Measurements from ENCODE around the gene TPPP.

Gene TPPP

GRCh38 chr5:673161-673830 is 19.9 kb downstream of the TPPP start:
- H3K27me3 ChIP-seq, result peaks cover 0 to 48% (median 7%) of the 10 kb centered on the region in 11 experiments; a peak in 12 of 22 replicates
- peaks cover 0 to 91% (median 65%) of the 10 kb centered on the region in 11 experiments; a peak in 16 of 22 replicates for H4K20me1 ChIP-seq
- TF ChIP-seq Cebpa-rat (IDR thresholded peaks at IDR 0.05), result no peak
- peaks cover 0 to 8% (median 5%) of the 10 kb centered on the region in 11 experiments; a peak in 12 of 22 replicates for H3K36me3 ChIP-seq
- H3K4me2 ChIP-seq, result peak overlapping the region in 10 of 11 experiments; percentile 5 to 63 (median 42); a peak in 15 of 22 replicates
- peaks cover 0 to 39% (median 34%) of the 10 kb centered on the region in 10 experiments; a peak in 18 of 20 replicates for H3K4me1 ChIP-seq
- peak overlapping the region in 3 of 11 experiments; percentile 25 to 53 (median 48); a peak in 3 of 22 replicates for H3K27ac ChIP-seq
- no peak overlapping the region for H3K4me3 ChIP-seq
- H3K9ac ChIP-seq, result peak overlapping the region in 2 of 11 experiments; percentile 5 to 39; a peak in 2 of 22 replicates
- no peaks in the 10 kb centered on the region for H3K9me3 ChIP-seq (replicated peaks in 1 of 11)

GRCh38 chr5:672329-673160 is 20.6 kb downstream of the TPPP start:
- Histone ChIP-seq H3K9ac (peak overlapping the region in 2 of 11 experiments; percentile 5 to 39; a peak in 3 of 22 replicates), H3K4me3 (no peak overlapping the region), H4K20me1 (peaks cover 0 to 91% (median 66%) of the 10 kb centered on the region in 11 experiments; a peak in 16 of 22 replicates), H3K9me3 (replicated peaks in 1 of 11) (no peaks in the 10 kb centered on the region), H3K36me3 (peaks cover 0 to 15% (median 11%) of the 10 kb centered on the region in 11 experiments; a peak in 14 of 22 replicates), H3K4me2 (peak overlapping the region in 10 of 11 experiments; percentile 5 to 63 (median 42); a peak in 16 of 22 replicates), H3K27ac (peak overlapping the region in 4 of 11 experiments; percentile 10 to 67 (median 40); a peak in 3 of 22 replicates), H3K27me3 (peaks cover 0 to 48% (median 7%) of the 10 kb centered on the region in 11 experiments; a peak in 12 of 22 replicates), H3K4me1 (peaks cover 0 to 39% (median 34%) of the 10 kb centered on the region in 10 experiments; a peak in 18 of 20 replicates)
- TF ChIP-seq Cebpa-rat (IDR thresholded peaks at IDR 0.05), result no peak

- peaks cover 0 to 41% (median 34%) of the 10 kb centered on the region in 10 experiments; a peak in 18 of 20 replicates for H3K4me1 ChIP-seq
- H3K9me3 ChIP-seq (replicated peaks in 1 of 11), result no peaks in the 10 kb centered on the region
- peaks cover 0 to 46% (median 7%) of the 10 kb centered on the region in 11 experiments; a peak in 12 of 22 replicates for H3K27me3 ChIP-seq
- H3K27ac ChIP-seq, result peak overlapping the region in 4 of 11 experiments; percentile 10 to 67 (median 40); a peak in 3 of 22 replicates
- peak overlapping the region in 1 of 11 experiments; percentile 39; a peak in 2 of 22 replicates for H3K9ac ChIP-seq
- peak overlapping the region in 10 of 11 experiments; percentile 24 to 63 (median 42); a peak in 14 of 22 replicates for H3K4me2 ChIP-seq
- peaks cover 0 to 88% (median 70%) of the 10 kb centered on the region in 11 experiments; a peak in 16 of 22 replicates for H4K20me1 ChIP-seq
- no peak overlapping the region for H3K4me3 ChIP-seq
- no peak for TF ChIP-seq Cebpa-rat (IDR thresholded peaks at IDR 0.05)
- peaks cover 0 to 23% (median 19%) of the 10 kb centered on the region in 11 experiments; a peak in 15 of 22 replicates for H3K36me3 ChIP-seq
Observed at GRCh38 chr5:671459-672328, 21.5 kb downstream of the TPPP start.

GRCh38 chr5:670396-671270 is 22.5 kb downstream of the TPPP start:
- H3K9me3 ChIP-seq (replicated peaks in 1 of 11), result no peaks in the 10 kb centered on the region
- H3K36me3 ChIP-seq, result peaks cover 0 to 31% (median 27%) of the 10 kb centered on the region in 11 experiments; a peak in 17 of 22 replicates
- no peak for TF ChIP-seq Cebpa-rat (IDR thresholded peaks at IDR 0.05)
- H4K20me1 ChIP-seq, result peaks cover 0 to 89% (median 64%) of the 10 kb centered on the region in 11 experiments; a peak in 16 of 22 replicates
- H3K27ac ChIP-seq, result no peak overlapping the region
- H3K9ac ChIP-seq, result no peak overlapping the region
- peaks cover 0 to 35% (median 7%) of the 10 kb centered on the region in 11 experiments; a peak in 11 of 22 replicates for H3K27me3 ChIP-seq
- H3K4me3 ChIP-seq, result no peak overlapping the region
- H3K4me2 ChIP-seq, result no peak overlapping the region
- H3K4me1 ChIP-seq, result peaks cover 0 to 34% (median 25%) of the 10 kb centered on the region in 10 experiments; a peak in 18 of 20 replicates

GRCh38 chr5:669842-670395 is 23.2 kb downstream of the TPPP start:
- Histone ChIP-seq H3K27ac (no peak overlapping the region), H3K36me3 (peaks cover 0 to 36% (median 31%) of the 10 kb centered on the region in 11 experiments; a peak in 18 of 22 replicates), H3K4me2 (no peak overlapping the region), H3K4me3 (no peak overlapping the region), H3K9me3 (replicated peaks in 1 of 11) (no peaks in the 10 kb centered on the region), H3K27me3 (peaks cover 0 to 32% (median 7%) of the 10 kb centered on the region in 11 experiments; a peak in 11 of 22 replicates), H3K4me1 (peaks cover 0 to 30% (median 20%) of the 10 kb centered on the region in 10 experiments; a peak in 16 of 20 replicates), H4K20me1 (peaks cover 0 to 86% (median 58%) of the 10 kb centered on the region in 11 experiments; a peak in 16 of 22 replicates), H3K9ac (peak overlapping the region in 1 of 11 experiments; percentile 37; a peak in 1 of 22 replicates)
- no peak for TF ChIP-seq Cebpa-rat (IDR thresholded peaks at IDR 0.05)

- no peaks in the 10 kb centered on the region for H3K9me3 ChIP-seq (replicated peaks in 1 of 11)
- peaks cover 0 to 30% (median 20%) of the 10 kb centered on the region in 10 experiments; a peak in 16 of 20 replicates for H3K4me1 ChIP-seq
- peaks cover 0 to 86% (median 54%) of the 10 kb centered on the region in 11 experiments; a peak in 16 of 22 replicates for H4K20me1 ChIP-seq
- H3K27me3 ChIP-seq, result peaks cover 0 to 27% (median 7%) of the 10 kb centered on the region in 11 experiments; a peak in 11 of 22 replicates
- no peak overlapping the region for H3K27ac ChIP-seq
- H3K4me3 ChIP-seq, result no peak overlapping the region
- peak overlapping the region in 1 of 11 experiments; percentile 37; a peak in 1 of 22 replicates for H3K9ac ChIP-seq
- no peak overlapping the region for H3K4me2 ChIP-seq
- TF ChIP-seq Cebpa-rat (IDR thresholded peaks at IDR 0.05), result no peak
- H3K36me3 ChIP-seq, result peaks cover 0 to 42% (median 37%) of the 10 kb centered on the region in 11 experiments; a peak in 19 of 22 replicates
Observed at GRCh38 chr5:669111-669841, 23.9 kb downstream of the TPPP start.

Measured in BLaER1 treated with 17β-estradiol and CSF1 and Interleukin-3, amounts not matched to agents 10 nM and 100 nM (cell line).